ENCODE results near the gene CALCOCO1. TPM values are rescaled to one million over a fixed set of nuclear protein-coding genes. Genes with fewer than 3 reads are reported as not detected.
A peak's percentile ranks its signal among the peaks of the same experiment; 100 is the strongest.
"Not testable (repeated sequence)": the region's sequence is repeated elsewhere in the genome, so short reads cannot be mapped to it uniquely, and the experiment has no call there.

The CALCOCO1 gene
- total RNA-seq, 2 donors from 2014 or later = 29.6 to 118 TPM

GRCh38 chr12:53733051-53733806, 6.0 kb upstream of the CALCOCO1 start:
- H3K27ac Mint-ChIP-seq = no peak overlapping the region
- H3K9me3 Mint-ChIP-seq = no peaks in the 10 kb centered on the region
- H3K4me3 Mint-ChIP-seq = no peak overlapping the region
- ATAC-seq (replicated peaks) = no peak
- no peaks in the 10 kb centered on the region for H3K4me1 Mint-ChIP-seq
- peaks cover 15% of the 10 kb centered on the region for H3K27me3 Mint-ChIP-seq
- no peaks in the 10 kb centered on the region for H3K36me3 Mint-ChIP-seq (ENCODE audit: low read depth)

DNA sequence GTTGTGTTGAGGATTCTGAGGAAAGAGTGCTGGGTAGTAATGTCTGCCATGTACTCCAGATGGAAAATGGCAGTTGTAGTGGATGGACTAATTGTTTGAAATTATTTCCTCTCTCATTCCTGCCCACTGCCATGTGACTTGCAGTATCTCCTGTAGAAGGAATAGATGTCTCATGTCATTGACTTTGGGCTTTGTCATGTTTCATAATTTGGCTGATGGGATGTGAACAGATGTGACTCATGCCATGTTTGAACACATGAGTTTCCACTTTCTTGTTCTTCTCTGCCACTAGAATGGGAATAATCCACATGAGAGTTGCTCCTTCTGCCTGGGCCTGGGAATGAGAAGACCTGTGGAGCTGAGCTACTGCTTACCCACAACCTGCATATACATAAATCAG, 2.4 kb upstream of the CALCOCO1 start:
- Mint-ChIP-seq H3K9me3 (no peaks in the 10 kb centered on the region), H3K27ac (no peak overlapping the region)

DNA sequence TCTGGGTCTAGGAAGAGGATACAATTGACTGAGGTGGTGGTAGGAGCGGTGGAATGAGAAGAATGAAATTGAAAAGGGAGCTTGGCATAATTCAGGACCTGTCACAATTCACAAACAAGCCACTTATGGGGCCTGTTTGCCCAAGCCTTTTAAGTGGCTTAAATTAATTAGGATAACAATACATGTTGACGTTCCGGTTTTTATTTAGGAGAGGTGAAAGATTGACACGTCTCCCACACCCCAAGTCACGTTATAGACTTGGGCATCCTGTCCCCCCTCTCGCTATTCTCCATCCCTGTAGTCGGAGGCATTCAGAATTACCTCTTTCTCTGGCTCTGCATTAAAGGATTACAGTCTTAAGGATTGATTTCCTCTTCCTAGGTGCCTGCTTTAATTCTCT, 954 bp upstream of the CALCOCO1 start:
- Mint-ChIP-seq H3K27me3 (no peaks in the 10 kb centered on the region), H3K27ac (peak overlapping the region; percentile 87), H3K4me1 (peaks cover 5% of the 10 kb centered on the region), H3K9me3 (no peaks in the 10 kb centered on the region), H3K4me3 (peak overlapping the region; percentile 87), H3K36me3 (ENCODE audit: low read depth) (peaks cover 22% of the 10 kb centered on the region)
- ATAC-seq (replicated peaks) = no peak

More for the DNA sequence above, 2.4 kb upstream of the CALCOCO1 start:
- H3K36me3 Mint-ChIP-seq (ENCODE audit: low read depth) = peaks cover 8% of the 10 kb centered on the region
- H3K4me1 Mint-ChIP-seq = peaks cover 5% of the 10 kb centered on the region
- no peak for ATAC-seq (replicated peaks)
- H3K4me3 Mint-ChIP-seq = no peak overlapping the region
- no peaks in the 10 kb centered on the region for H3K27me3 Mint-ChIP-seq

GRCh38 chr12:53726946-53727309, 324 bp downstream of the CALCOCO1 start:
- Mint-ChIP-seq H3K4me1 (peaks cover 10% of the 10 kb centered on the region), H3K9me3 (no peaks in the 10 kb centered on the region), H3K27me3 (no peaks in the 10 kb centered on the region), H3K4me3 (peak overlapping the region; percentile 87), H3K36me3 (ENCODE audit: low read depth) (peaks cover 35% of the 10 kb centered on the region), H3K27ac (peak overlapping the region; percentile 87)
- ATAC-seq (replicated peaks) = peak; percentile 11

GRCh38 chr12:53726341-53726740, 911 bp downstream of the CALCOCO1 start:
- Mint-ChIP-seq H3K27ac (peak overlapping the region; percentile 87), H3K4me1 (peaks cover 10% of the 10 kb centered on the region), H3K4me3 (peak overlapping the region; percentile 87), H3K27me3 (no peaks in the 10 kb centered on the region), H3K9me3 (no peaks in the 10 kb centered on the region), H3K36me3 (ENCODE audit: low read depth) (peaks cover 41% of the 10 kb centered on the region)
- peak; percentile 34 for ATAC-seq (replicated peaks)

DNA sequence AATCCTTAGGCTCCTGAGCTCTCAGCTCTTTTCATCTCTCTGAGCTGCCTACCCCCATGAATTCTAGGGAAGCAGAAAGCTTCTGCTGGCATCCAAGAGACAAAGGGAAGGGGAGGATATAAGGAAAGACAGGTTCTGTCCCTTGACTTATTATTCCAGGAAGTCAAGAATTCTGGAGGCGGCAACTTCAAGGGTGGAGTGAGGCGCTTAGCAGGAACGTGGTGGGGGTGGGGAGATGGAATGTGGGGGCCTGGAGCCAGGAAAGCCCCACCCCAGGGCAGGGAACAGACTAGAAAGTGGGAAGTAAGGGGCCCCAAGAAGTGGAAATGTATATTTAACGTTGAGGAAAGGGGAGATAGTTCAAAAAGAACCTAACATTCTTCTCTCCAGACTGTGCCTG, 1.4 kb downstream of the CALCOCO1 start:
- no peaks in the 10 kb centered on the region for H3K27me3 Mint-ChIP-seq
- peaks cover 46% of the 10 kb centered on the region for H3K36me3 Mint-ChIP-seq (ENCODE audit: low read depth)
- H3K4me3 Mint-ChIP-seq = peak overlapping the region; percentile 87
- H3K27ac Mint-ChIP-seq = peak overlapping the region; percentile 87
- H3K4me1 Mint-ChIP-seq = peaks cover 10% of the 10 kb centered on the region
- no peaks in the 10 kb centered on the region for H3K9me3 Mint-ChIP-seq
- ATAC-seq (replicated peaks) = no peak

DNA sequence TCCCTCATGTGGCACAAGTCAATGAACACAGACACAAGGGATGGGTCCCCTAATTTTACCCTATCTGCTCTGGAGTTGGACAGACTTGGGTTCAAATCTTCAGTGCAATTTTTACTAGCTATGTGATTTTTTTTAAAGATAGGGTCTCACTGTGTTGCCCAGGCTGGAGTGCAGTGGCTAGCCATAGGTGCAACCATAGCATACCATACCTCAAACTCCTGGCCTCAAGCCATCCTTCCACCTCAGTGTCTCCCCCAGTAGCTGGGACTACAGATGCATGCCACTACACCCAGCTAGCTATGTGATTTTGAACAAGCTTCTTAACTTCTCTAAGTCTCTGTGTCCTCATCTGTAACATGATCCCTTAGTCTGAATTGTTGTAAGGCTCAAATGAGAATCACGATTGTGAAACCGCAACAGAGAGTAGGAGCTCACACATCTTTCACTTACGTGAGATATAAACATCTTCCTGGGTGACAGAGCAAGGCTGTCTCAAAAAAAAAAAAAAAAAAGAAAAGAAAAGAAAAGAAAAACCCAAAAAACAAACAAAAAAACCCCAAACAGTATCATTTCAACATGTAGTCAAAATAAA, 4.7 kb downstream of the CALCOCO1 start:
- Mint-ChIP-seq H3K4me1 (peaks cover 4% of the 10 kb centered on the region), H3K27me3 (no peaks in the 10 kb centered on the region), H3K9me3 (no peaks in the 10 kb centered on the region), H3K27ac (peak overlapping the region; percentile 60), H3K4me3 (no peak overlapping the region), H3K36me3 (ENCODE audit: low read depth) (peaks cover 74% of the 10 kb centered on the region)
- ATAC-seq (replicated peaks) = no peak

GRCh38 chr12:53720946-53721345, 6.3 kb downstream of the CALCOCO1 start:
- no peaks in the 10 kb centered on the region for H3K27me3 Mint-ChIP-seq
- peaks cover 9% of the 10 kb centered on the region for H3K4me1 Mint-ChIP-seq
- no peak overlapping the region for H3K4me3 Mint-ChIP-seq
- ATAC-seq (replicated peaks) = no peak
- H3K27ac Mint-ChIP-seq = no peak overlapping the region
- H3K9me3 Mint-ChIP-seq = no peaks in the 10 kb centered on the region
- peaks cover 88% of the 10 kb centered on the region for H3K36me3 Mint-ChIP-seq (ENCODE audit: low read depth)

DNA sequence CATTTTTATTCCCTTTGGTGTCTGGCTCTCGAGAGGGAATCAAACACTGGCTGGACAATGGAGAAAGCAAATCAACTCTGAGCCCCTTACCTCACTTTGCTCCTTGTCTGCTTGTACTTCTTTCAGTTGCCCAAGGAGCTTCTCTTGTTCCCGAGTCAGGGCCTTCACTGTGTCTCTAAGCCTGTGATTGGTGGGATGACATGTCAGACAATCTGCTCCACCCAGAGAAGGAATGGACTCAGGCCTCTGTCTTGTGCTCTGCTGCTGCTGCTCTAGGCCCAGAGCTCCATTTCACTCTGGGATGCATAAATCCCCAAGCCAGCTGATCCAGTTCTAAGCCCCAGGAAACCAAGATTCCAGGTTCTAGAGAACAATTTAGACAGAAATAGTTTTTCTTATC, 7.6 kb downstream of the CALCOCO1 start:
- peaks cover 91% of the 10 kb centered on the region for H3K36me3 Mint-ChIP-seq (ENCODE audit: low read depth)
- ATAC-seq (replicated peaks) = no peak

DNA sequence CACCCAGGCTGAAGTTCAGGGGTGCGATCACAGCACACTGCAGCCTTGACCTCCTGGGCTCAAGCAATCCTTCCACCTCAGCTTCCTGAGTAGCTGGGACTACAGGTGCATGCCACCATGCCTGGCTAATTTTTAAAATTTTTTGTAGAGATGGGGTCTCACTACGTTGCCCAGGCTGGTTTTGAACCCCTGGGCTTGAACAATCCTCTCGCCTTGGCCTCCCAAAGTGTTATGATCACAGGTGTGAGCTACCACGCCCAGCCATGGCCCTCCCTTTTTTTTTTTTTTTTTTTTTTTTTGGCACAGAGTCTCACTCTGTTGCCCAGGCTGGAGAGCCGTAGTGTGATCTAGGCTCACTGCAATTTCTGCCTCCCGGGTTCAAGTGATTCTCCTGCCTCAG, 8.7 kb downstream of the CALCOCO1 start:
- not testable (repeated sequence) for H3K27ac Mint-ChIP-seq; H3K4me3 Mint-ChIP-seq; H3K4me1 Mint-ChIP-seq; H3K9me3 Mint-ChIP-seq; ATAC-seq (replicated peaks); H3K27me3 Mint-ChIP-seq
- H3K36me3 Mint-ChIP-seq (ENCODE audit: low read depth) = peaks cover 90% of the 10 kb centered on the region

More for the DNA sequence above, 7.6 kb downstream of the CALCOCO1 start:
- Mint-ChIP-seq H3K4me3 (no peak overlapping the region), H3K4me1 (peaks cover 9% of the 10 kb centered on the region), H3K9me3 (no peaks in the 10 kb centered on the region), H3K27me3 (no peaks in the 10 kb centered on the region), H3K27ac (no peak overlapping the region)

- Mint-ChIP-seq H3K4me1 (peaks cover 4% of the 10 kb centered on the region), H3K4me3 (no peak overlapping the region), H3K9me3 (no peaks in the 10 kb centered on the region), H3K27me3 (no peaks in the 10 kb centered on the region), H3K36me3 (ENCODE audit: low read depth) (peaks cover 88% of the 10 kb centered on the region), H3K27ac (no peak overlapping the region)
- ATAC-seq (replicated peaks) = no peak
These were observed 9.9 kb downstream of the CALCOCO1 start for GRCh38 chr12:53717319-53717718.

- Mint-ChIP-seq H3K27ac (no peak overlapping the region), H3K27me3 (no peaks in the 10 kb centered on the region), H3K9me3 (no peaks in the 10 kb centered on the region), H3K4me3 (no peak overlapping the region), H3K36me3 (ENCODE audit: low read depth) (peaks cover 68% of the 10 kb centered on the region), H3K4me1 (peaks cover 4% of the 10 kb centered on the region)
- ATAC-seq (replicated peaks) = no peak
These were observed 13.2 kb downstream of the CALCOCO1 start for GRCh38 chr12:53714004-53714403.

GRCh38 chr12:53713516-53713915, 13.7 kb downstream of the CALCOCO1 start:
- Mint-ChIP-seq H3K27ac (no peak overlapping the region), H3K9me3 (no peaks in the 10 kb centered on the region), H3K36me3 (ENCODE audit: low read depth) (peaks cover 63% of the 10 kb centered on the region), H3K4me1 (peaks cover 4% of the 10 kb centered on the region), H3K4me3 (no peak overlapping the region), H3K27me3 (no peaks in the 10 kb centered on the region)
- ATAC-seq (replicated peaks) = no peak

DNA sequence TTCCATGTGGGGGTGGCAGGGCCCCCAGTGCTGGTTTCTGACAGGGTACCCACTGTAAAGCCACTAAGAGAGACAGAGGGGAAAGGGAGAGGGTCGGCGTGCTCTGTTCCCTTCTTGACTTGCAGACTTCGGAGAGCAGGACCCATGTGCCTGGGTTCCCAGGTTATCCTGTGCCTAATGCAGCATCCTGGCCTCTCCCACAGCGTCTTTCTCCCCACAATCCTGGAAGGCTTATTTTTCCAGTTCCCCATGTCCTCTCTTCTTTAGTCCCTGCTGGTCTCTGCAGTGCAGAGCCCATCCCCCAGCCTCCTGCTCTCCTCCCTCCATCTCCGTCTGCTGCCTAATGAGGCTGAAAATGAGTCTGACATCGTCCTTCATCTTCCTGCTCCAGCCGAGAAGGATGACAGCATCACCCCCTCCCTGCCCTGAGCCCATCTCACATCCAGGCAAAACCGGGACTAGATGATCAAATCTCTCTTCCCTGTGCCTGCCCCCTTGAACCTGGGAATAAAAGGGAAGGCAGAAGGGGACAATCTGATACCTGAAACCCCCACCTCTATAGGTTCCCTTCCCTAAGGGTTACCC, 15.1 kb downstream of the CALCOCO1 start:
- H3K4me3 Mint-ChIP-seq = no peak overlapping the region
- no peak overlapping the region for H3K27ac Mint-ChIP-seq
- ATAC-seq (replicated peaks) = no peak
- no peaks in the 10 kb centered on the region for H3K9me3 Mint-ChIP-seq
- peaks cover 5% of the 10 kb centered on the region for H3K27me3 Mint-ChIP-seq
- peaks cover 54% of the 10 kb centered on the region for H3K36me3 Mint-ChIP-seq (ENCODE audit: low read depth)
- H3K4me1 Mint-ChIP-seq = peaks cover 4% of the 10 kb centered on the region

DNA sequence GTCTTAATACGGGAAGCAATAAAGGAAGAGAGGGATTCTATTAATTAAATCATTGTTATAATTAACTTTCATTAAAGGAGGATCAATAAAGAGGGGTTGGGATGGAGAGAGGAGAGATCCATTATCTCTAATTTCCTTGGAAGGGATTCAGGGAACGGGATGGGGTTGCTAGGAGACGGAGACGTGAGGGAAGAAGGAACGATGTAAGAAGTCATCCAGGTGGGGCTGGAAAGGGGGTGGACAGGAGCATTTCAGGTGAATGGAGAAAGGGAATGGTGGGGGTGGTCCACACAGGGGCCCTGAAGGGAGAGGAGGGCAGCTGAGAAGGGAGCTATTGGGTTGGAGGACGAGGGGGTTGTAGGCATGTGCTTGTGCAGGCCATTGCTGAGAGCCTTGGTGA, 17.2 kb downstream of the CALCOCO1 start:
- Mint-ChIP-seq H3K27me3 (peaks cover 17% of the 10 kb centered on the region), H3K9me3 (no peaks in the 10 kb centered on the region), H3K36me3 (ENCODE audit: low read depth) (peaks cover 38% of the 10 kb centered on the region), H3K4me3 (no peak overlapping the region), H3K27ac (no peak overlapping the region), H3K4me1 (no peaks in the 10 kb centered on the region)
- ATAC-seq (replicated peaks) = no peak
